H4 (cell line): ENCODE results near the gene MRPL42. TPM values are rescaled to one million over a fixed set of nuclear protein-coding genes. Genes with fewer than 3 reads are reported as not detected.
"Not testable (repeated sequence)": the region's sequence is repeated elsewhere in the genome, so short reads cannot be mapped to it uniquely, and the experiment has no call there.

Experiments used
- DNase-seq: peaks from one replicate; pipeline ENCODE4 v3.0.0-alpha.2; 2015; ENCODE audit warnings: low spot score
- total RNA-seq: library from RNA; depleted of rRNA; stranded (reverse); fragments of >200 nt; shearing (Covaris generic); gene quantifications from 2 replicates; pipeline ENCODE4 v1.2.3, GENCODE V29; 2014; rRNA removed

Gene MRPL42
- total RNA-seq, 1 experiment from 2014 or later: 177 TPM

DNA sequence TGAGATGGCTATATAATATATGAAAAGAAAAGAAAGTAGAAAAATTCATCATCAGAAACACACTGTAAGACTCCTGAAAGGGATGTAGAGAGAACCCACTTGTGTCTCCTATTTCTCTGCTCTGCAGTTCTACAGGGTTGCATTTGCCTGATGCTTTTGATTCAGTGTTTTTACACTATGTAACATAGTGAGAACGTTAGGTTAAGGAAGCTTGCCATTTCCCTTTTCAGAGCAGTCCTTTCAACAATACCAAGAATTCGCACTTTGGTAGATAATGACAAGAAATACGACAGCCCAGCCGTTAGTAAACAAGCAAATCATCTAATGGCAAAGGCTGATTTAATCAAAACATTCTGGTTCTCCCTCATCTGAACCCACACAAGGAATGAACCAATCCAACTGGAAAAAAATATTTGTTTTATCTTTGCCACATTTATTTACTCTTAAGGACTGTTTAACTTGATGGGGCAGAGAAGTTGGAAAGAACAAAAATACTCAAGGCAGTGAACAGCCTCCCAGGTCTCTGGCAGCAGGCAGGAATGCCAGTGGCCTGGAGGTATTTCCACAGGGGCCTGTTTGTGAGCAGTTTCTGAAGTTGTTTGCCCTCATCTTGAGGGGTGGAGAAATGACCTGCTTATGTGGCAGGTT lies 74.4 kb downstream of the MRPL42 start:
- DNase-seq: peak; percentile 49

DNA sequence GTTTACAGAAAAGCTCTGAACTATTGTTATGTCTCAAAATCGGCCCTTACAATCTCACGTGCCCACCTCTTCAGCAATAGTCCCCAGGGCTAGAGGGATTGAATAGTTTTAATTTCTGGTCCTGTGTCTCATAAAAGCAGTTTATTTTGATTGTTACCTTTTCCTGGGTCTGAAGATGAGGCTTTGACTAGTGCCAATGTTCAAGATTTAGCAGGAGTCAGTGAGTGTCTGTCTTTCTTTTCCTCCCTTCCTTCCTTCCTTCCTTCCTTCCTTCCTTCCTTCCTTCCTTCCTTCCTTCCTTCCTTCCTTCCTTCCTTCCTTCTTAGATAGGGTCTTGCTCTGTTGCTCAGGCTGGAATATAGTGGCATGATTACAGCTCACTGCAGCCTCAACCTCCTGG lies 80.5 kb downstream of the MRPL42 start:
- no peak for DNase-seq

DNA sequence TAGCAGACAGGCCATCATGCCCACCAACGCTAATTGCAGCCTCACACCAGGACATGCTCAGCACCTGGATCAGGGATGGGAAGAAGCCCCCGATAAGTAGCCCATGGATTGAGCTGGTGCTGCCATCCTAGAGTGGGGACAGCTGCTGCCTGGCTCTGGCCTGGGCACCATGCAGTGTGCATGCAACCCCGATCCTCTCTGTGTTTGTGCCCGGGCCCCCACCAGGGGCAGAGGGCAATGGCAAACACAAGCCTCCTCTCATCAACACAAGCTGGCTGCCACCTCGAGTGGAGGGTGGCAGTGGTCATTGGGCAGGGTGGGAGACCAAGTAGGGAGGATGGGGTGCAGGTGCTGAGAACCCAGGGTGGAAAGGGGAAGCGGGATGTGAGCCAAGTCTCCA lies 81.9 kb downstream of the MRPL42 start:
- DNase-seq: no peak

DNA sequence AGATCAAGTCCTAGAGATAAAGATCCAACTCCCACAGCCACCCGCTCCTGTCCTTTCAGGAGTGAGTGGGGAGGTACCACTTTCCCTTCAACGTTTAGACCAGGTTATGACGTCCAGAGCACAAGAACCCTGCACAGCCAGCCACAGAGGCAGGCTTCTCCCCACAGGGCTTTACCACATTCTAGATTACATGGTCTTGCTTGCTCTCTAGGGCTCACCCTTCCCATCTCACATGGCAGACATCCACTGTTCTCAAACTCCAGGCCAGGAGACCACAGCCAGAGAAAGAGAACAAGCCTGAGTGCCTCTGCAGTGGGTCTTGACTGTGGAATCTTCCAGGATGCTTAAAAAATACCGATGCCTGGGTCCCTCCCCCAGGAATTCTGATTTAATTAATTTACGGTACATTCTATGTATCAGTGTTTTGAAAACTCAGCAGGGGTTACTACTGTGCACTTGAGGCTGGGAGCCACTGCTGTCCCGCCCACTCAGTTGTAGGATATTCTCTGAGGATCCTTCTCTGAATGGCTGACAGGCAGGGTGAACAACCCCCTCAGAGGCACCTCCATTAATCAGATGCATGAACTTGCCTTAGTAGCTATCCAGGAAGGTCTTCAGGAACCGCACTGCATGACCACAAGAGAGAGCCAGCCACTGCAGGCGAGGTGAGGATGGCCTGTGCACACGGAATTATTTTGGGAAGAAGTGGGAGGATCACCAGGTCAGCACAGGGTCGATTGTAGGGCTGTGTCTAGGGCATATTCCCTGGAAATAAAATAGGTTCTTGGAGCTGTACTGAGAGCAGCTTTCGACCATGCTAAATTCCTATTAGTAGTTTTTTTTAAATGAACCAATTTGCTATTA lies 83.7 kb downstream of the MRPL42 start:
- DNase-seq: no peak

DNA sequence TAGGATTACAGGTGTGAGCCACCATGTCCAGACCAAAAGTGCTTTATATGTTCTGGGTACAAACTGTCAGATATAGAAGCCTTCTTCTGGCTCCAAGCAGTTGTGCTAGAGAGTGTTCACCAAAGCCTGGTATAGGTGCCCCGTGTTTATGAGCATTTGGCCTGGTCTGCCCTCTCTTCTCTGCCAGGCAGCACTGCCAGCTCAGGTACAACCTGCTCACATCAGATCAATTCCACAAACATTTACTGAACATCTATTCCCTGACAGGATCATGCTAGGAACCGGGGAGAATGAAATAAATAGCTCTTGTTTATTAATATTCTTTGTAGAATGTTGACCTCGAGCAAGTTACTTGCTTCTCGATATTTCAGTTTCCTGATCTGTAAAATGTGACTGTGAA lies 85.1 kb downstream of the MRPL42 start:
- DNase-seq: no peak

DNA sequence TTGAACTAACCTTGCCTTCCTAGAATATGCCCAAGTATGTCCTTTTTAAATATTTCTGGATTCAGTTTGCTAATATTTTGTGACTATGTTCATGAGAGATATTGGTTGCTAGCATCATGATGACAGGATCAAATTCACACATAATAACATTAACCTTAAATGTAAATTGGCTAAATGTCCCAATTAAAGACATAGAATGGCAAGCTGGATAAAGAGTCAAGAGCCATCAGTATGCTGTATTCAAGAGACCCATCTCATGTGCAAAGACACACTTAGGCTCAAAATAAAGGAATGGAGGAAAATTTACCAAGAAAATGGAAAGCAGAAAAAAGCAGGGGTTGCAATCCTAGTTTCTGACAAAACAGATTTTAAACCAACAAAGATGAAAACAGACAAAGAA lies 90.6 kb downstream of the MRPL42 start:
- not testable (repeated sequence) for DNase-seq

DNA sequence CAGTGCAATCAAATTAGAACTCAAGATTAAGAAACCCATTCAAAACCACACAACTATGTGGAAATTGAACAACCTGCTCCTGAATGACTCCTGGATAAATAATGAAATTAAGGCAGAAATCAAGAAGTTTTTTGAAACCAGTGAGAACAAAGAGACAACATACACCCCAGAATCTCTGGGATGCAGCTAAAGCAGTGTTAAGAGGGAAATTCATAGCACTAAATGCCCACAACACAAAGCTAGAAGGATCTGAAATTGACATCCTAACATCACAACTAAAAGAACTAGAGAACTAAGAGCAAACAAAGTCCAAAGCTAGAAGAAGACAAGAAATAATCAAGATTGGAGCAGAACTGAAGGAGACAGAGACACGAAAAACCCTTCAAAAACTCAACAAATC lies 91.4 kb downstream of the MRPL42 start:
- not testable (repeated sequence) for DNase-seq

DNA sequence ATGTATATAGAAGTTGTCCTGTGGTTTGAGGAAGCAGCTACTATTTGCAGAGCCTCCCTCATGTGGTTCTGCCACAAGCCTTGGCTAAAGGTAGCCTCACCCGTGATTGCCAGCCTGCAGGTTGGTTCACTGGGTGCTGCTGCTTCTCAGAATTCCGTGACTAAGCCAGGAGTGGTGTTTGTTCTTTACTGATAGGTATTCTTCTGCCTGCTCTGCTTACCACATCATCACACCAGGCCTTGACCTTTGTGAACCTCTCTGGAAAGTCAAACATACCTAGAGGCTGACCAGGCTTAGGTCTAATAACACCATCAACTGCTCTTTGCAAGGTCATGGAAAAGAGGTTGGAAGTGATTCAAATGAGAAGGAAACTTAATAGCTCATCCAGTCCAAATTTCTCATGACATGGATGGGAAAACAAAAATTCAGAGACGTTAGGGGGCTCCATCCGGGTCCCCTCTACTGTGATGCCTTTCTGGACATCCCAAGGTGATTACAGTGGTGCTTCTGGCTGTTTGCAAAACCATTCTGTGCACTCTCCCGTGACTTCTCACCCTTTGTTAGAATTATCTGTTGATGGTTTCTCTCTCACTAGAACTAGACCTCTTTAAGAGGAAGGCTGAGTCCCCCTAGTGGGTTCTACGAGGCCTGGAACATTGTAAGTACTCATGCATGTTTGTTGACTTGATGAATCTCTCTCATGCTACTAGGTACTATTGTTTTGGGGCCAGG lies 96.7 kb downstream of the MRPL42 start:
- DNase-seq: no peak

DNA sequence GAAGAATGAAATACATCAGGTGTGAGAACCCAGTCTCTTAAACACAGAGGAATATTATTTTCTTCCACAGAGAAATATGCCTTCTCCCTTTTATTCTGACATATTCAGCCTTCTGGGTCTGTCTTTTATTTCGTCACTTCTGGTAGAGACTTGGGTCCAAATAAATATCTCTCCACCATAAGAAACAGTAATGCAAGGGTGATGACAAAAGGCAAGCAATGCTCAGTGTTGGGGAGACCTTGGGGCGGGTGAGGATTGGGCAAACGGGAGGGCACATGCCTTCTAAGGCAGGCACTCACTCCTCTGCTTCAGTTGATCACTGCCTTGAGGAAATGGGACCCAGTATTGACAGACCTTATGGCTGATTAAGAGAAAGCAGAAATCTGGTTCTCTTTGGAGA lies 98.4 kb downstream of the MRPL42 start:
- no peak for DNase-seq

Other genes starting within 250 kb of the MRPL42 start
- 22.9 and 24.6 TPM in 2 replicates for gene NUDT4, start 89.6 kb upstream of the MRPL42 start, total RNA-seq
- 102 and 163 TPM in 2 replicates for gene UBE2N, start 25.6 kb upstream of the MRPL42 start, total RNA-seq
- gene SOCS2, start 105.2 kb downstream of the MRPL42 start, total RNA-seq: 5.7 and 6.1 TPM in 2 replicates
- gene CRADD, start 209.9 kb downstream of the MRPL42 start, total RNA-seq: 20.7 and 23.8 TPM in 2 replicates